Occipital lobe (tissue), 2 donors: ENCODE data around the gene OPRD1. TPM values are rescaled to one million over a fixed set of nuclear protein-coding genes. Genes with fewer than 3 reads are reported as not detected.
A peak's percentile ranks its signal among the peaks of the same experiment; 100 is the strongest.
"Not testable (repeated sequence)": the region's sequence is repeated elsewhere in the genome, so short reads cannot be mapped to it uniquely, and the experiment has no call there.

Experiments used
- DNase-seq: peaks from one replicate; lab custom pipeline; 2025; lab: John Stamatoyannopoulos, UW
- total RNA-seq: library from RNA; depleted of rRNA; stranded (reverse); fragments of >200 nt; gene quantifications from one replicate; pipeline ENCODE4 v1.2.3, GENCODE V29; 2014

OPRD1 gene
- total RNA-seq, 1 donor from 2014 or later = 0.31 TPM

DNA sequence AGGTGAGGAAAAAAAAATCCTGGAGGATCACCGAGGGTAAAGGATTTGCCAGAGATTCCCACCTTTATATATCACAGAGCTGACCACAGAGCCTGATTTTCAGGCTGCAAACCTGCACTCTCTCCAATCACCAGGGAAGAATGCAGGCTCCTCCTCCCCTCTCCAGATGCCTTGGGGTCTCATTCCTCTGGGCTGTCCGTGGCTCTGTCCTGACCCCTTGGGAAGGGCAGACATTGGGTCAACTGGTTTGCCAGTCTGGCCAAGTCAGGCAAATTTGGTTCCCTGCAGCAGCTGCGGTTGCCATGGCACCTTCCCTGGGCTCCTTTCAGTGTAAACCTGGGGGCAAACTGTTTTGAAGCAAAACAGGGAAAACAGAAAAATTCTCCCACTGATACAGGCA, 11.6 kb upstream of the OPRD1 start:
- no peak for DNase-seq

GRCh38 chr1:28801461-28801860, 10.5 kb upstream of the OPRD1 start:
- no peak for DNase-seq

GRCh38 chr1:28803051-28803450, 8.9 kb upstream of the OPRD1 start:
- no peak for DNase-seq

DNA sequence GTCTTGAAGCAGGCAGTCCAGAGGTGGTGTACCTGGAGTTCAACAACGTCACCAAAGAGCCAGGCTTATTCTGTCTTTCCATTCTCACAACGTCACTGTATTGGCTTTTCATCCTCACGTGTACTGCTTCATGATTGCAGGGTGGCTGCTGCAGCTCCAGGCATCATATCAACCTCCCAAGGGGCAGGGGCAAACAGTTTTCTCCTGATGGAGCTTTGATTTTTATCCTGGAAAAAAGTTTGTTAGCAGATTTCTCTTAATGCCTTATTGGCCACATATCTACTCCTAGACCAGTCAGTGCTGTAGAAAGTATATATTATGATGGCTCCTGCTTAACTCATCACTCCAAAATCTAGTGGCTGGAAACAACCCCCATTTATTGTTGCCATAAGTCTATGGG, 8.3 kb upstream of the OPRD1 start:
- DNase-seq = no peak

- no peak for DNase-seq
Observed at GRCh38 chr1:28804071-28804470, 7.9 kb upstream of the OPRD1 start.

DNA sequence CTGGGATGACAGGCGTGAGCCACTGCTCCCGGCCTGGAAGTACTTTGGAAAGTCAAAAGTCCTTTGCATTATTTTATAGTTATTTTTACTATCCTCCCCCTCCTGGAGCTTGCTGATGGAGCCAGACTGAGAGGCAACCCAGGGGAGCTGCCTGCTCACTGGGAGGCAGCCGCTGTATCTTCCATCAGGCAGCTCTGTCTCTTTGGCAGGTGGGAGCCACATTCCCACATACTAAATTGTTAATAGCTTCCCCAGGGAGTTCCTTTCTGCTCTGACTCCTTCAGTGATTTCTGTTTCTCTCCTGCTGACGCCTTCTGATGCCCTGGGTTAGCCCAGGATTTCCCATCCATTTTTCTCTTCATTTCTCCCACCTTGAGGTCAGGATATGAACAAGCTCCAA, 4.9 kb upstream of the OPRD1 start:
- no peak for DNase-seq

DNA sequence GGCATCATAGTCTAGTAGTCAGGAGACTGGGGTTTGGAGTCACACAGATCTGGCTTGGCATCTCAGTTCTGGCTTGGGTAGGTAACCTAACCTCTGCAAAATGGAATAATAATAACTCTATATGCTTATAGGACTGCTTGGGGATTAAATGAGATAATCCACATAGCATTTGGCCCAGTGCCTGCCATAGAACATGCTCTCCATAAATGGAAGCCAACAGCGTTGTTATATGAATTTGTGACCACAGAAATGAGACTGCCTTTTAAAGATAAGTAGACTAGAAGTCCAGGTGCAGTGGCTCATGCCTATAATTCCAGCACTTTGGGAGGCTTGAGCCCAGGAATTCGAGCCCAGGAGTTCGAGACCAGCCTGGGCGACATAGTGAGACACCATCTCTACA, 4.0 kb upstream of the OPRD1 start:
- DNase-seq = no peak

- DNase-seq = no peak
Observed at GRCh38 chr1:28811369-28811765, 603 bp upstream of the OPRD1 start.

GRCh38 chr1:28812669-28813468, 899 bp downstream of the OPRD1 start:
- no peak for DNase-seq

GRCh38 chr1:28813931-28814465, 2.0 kb downstream of the OPRD1 start:
- no peak for DNase-seq

DNA sequence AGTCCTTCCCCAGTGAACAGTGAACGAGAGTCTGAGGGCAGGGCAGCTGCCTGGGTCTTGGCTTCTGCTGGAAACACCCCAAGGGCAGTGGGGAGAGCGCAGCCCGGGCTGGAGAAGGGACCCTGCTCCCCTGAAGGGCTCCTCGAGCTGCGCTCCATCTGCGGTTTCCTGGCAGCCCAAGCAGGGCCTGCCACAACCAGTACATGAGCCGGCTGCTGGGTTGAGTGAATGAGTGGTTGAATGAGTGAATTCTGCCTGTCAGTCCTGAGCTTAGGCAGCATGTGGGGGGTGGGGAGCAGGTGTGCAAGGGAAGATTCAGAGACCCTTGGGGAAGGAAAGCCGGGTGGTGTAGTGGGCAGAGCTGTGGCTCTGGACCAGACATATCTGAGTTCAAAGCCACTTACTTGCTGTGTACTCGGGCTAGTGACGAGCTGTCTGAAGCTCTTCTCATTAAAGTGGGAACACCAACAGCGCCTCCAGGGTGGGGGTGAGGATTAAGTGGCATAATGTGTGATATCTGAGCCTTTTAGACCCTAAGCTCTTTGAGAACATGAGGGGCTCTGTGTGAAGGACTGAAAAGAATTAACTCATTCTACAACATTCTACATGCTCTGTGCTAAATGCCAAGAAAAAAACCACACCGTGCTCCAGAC, 3.7 kb downstream of the OPRD1 start:
- no peak for DNase-seq

- no peak for DNase-seq
Observed at GRCh38 chr1:28817133-28817532, 5.2 kb downstream of the OPRD1 start.

- DNase-seq = no peak
Observed at GRCh38 chr1:28819020-28819419, 7.0 kb downstream of the OPRD1 start.

DNA sequence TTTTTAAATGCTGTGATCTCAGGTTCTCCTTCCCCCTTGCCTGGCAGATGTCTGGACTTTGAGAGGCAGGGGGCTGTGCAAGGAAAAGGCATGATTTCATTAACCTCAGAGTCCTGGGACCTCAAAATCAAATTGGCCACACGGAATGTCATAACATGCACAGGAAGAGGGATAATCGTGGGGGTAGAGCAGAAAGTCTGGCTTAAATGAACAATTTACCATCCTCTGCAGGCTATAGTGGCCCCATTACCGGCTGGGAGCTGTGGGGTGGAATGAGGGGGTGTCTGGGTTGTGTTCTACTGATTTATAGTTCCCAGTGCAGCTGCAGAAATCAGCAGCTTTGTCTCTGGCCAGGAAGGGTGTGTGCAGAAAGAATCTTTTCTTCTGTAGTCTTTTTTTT, 10.8 kb downstream of the OPRD1 start:
- no peak for DNase-seq

DNA sequence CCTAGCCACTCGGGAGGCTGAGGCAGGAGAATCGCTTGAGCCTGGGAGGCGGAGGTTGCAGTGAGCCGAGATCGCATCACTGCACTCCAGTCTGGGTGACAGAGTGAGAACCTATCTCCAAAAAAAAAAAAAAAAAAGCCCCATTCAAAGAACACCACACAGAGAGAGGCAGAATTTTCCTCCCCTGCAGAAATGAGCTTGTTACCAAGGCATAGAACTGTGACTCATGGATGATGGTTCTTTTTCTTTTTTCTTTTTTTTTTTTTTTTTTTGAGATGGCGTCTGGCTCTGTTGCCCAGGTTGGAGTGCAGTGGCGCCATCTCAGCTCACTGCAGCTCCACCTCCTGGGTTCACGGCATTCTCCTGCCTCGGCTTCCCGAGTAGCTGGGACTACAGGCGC, 12.1 kb downstream of the OPRD1 start:
- not testable (repeated sequence) for DNase-seq

DNA sequence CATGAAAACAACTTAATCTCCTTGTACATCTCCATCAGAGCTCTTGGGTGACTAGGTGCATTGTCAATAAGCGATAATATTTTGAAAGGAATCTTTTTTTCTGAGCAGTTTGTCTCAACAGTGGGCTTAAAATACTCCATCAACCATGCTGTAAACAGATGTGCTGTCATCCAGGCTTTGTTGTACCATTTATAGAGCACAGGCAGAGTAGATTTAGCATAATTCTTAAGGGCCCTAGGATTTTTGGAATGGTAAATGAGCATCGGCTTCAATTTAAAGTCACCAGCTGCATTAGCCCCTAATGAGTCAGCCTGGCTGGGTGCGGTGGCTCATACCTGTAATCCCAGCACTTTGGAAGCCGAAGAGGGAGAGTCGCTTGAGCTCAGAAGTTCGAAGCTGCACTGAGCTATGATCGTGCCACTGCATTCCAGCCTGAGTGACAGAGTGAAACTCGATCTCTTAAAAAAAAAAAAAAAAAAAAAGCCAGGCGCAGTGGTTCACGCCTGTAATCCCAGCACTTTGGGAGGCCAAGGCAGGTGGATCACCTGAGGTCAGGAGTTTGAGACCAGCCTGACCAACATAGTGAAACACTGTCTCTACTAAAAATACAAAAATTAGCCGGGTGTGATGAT, 16.4 kb downstream of the OPRD1 start:
- DNase-seq = not testable (repeated sequence)

DNA sequence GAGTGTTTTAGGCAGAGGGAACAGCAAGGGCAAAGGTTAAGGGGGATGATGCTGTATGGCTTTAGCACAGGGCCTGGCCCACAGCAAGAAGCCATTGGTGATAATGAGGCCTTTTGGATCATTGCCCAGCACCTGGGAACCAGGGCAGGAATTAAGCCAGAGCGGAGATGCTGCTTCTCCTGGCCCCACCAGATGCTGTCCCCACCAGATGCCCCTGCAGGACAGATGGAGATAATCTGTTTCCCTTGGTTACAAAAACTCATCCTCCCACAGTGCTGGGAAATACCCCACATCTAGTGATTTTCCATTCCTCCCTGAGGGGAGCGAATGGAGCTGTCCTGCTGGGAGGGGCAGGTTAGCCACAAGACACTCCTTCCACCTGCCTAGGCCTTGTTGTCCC, 18.8 kb downstream of the OPRD1 start:
- peak; percentile 45 for DNase-seq

DNA sequence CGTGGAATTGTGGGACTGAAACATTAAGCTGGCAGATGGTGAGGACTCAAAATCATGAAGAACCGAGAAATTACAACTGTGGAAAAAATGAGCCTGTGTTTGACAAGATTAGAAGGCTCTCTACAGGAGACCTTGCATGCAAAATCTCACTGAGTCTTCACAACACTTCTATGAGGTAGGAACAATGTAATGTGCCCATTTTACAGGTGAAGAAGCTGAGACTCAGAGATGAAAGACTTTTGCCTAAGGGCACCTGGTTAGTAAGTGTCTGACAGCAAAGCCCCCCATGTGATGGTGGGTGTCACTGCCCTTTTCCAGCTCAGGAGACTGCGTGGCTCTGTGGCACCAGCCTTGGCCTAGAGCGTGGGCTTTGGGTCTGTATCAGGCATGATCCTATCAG, 21.0 kb downstream of the OPRD1 start:
- DNase-seq = no peak

- DNase-seq = no peak
Observed at GRCh38 chr1:28833381-28833780, 21.4 kb downstream of the OPRD1 start.

- no peak for DNase-seq
Observed at GRCh38 chr1:28835237-28835650, 23.3 kb downstream of the OPRD1 start.

DNA sequence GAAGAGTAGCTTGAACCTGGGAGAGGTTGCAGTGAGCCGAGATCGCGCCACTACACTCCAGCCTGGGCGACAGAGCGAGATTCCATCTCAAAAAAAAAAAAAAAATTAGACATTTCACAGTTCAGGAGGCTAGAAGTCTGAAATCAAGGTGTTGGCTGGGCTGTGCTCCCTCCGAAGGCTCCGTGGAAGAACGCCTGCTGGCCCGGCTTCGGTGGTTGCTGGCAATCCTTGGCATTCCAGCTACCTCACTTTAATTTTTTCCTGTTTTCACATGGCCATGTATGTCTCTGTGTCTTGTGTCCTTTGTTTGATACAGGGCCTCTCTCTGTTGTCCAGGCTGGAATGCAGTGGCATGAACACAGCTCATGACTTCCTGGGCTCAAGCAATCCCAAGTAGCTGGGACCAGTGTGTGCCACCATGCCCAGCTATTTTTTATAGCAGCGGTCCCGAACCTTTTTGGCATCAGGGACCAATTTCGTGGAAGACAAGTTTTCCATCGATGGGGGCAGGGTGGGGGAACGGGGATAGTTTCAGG, 24.5 kb downstream of the OPRD1 start:
- DNase-seq = no peak

DNA sequence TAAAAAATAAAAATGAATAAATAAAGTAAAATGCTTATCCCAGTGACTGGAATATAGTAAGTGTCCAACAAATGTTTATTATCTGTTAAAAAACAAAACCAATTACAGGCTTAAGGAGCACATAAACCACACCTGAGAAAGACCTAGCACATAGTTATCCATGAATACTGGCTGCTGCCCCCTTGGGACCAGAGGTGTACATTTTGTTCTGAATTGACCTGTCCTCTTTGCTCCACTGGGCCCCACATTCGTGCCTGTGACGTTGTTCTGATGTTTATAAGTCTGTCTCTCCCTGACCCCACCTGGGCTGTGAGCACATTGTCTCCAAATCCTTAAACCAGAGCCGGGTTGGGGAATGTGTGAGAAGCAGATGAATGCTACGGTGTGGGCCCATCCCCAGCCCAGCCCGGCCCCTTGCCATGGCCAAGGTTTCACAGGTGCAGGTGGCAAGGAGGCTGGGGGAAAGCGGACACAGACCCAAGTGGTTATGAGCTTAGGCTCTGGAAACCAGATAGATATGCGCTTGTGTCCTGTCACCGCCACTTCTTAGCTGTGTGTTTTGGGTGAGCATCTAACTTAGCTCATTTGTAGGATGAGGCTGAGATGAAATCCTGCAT, 29.1 kb downstream of the OPRD1 start:
- DNase-seq = no peak
